Activated CD8-positive, alpha-beta memory T cell treated with anti-CD3 and anti-CD28 coated beads, Interleukin-2, amount 50 U/mL, for 48 hours (primary cell): Measurements from ENCODE around the gene SDHA.
A peak's percentile ranks its signal among the peaks of the same experiment; 100 is the strongest.
"Not testable (repeated sequence)": the region's sequence is repeated elsewhere in the genome, so short reads cannot be mapped to it uniquely, and the experiment has no call there.

ENCODE experiments used
- DNase-seq: peaks from one replicate; pipeline ENCODE4 v3.0.0-alpha.2; 2020

Gene SDHA

GRCh38 chr5:263275-263974 lies 45.3 kb downstream of the SDHA start:
- DNase-seq = not testable (repeated sequence)

- peak; percentile 39 for DNase-seq
Measured at GRCh38 chr5:264338-264737, 46.2 kb downstream of the SDHA start.

- peak; percentile 40 for DNase-seq
Measured at GRCh38 chr5:266311-267026, 48.3 kb downstream of the SDHA start.

- peak; percentile 55 for DNase-seq
Measured at GRCh38 chr5:267716-268115, 49.6 kb downstream of the SDHA start.

- peak; percentile 55 for DNase-seq
Measured at GRCh38 chr5:270340-270739, 52.2 kb downstream of the SDHA start.

GRCh38 chr5:271828-272167 lies 53.7 kb downstream of the SDHA start:
- not testable (repeated sequence) for DNase-seq

- DNase-seq = peak; percentile 36
Measured at GRCh38 chr5:273091-273490, 55.0 kb downstream of the SDHA start.

- DNase-seq = peak; percentile 38
Measured at GRCh38 chr5:273491-273890, 55.4 kb downstream of the SDHA start.

GRCh38 chr5:274346-274745 lies 56.2 kb downstream of the SDHA start:
- peak; percentile 22 for DNase-seq

- DNase-seq = no peak
Measured at GRCh38 chr5:278646-279045, 60.5 kb downstream of the SDHA start.

- DNase-seq = not testable (repeated sequence)
Measured at GRCh38 chr5:279051-279665, 61.0 kb downstream of the SDHA start.

- DNase-seq = no peak
Measured at GRCh38 chr5:285991-286557, 68.0 kb downstream of the SDHA start.

GRCh38 chr5:290200-290599 lies 72.1 kb downstream of the SDHA start:
- not testable (repeated sequence) for DNase-seq

- DNase-seq = not testable (repeated sequence)
Measured at GRCh38 chr5:291345-291744, 73.2 kb downstream of the SDHA start.

- not testable (repeated sequence) for DNase-seq
Measured at GRCh38 chr5:294788-295187, 76.7 kb downstream of the SDHA start.

- not testable (repeated sequence) for DNase-seq
Measured at GRCh38 chr5:296207-296606, 78.1 kb downstream of the SDHA start.

GRCh38 chr5:296954-297353 lies 78.8 kb downstream of the SDHA start:
- DNase-seq = not testable (repeated sequence)

- not testable (repeated sequence) for DNase-seq
Measured at GRCh38 chr5:297448-297847, 79.3 kb downstream of the SDHA start.

GRCh38 chr5:297991-298736 lies 80.0 kb downstream of the SDHA start:
- not testable (repeated sequence) for DNase-seq

GRCh38 chr5:298737-299125 lies 80.6 kb downstream of the SDHA start:
- no peak for DNase-seq

GRCh38 chr5:299921-300320 lies 81.8 kb downstream of the SDHA start:
- not testable (repeated sequence) for DNase-seq

GRCh38 chr5:300691-301435 lies 82.7 kb downstream of the SDHA start:
- DNase-seq = not testable (repeated sequence)
